Naive thymus-derived CD4-positive, alpha-beta T cell (primary cell): ENCODE results near the gene PNPO. TPM values are rescaled to one million over a fixed set of nuclear protein-coding genes. Genes with fewer than 3 reads are reported as not detected.

ENCODE experiments used
- ATAC-seq: fragments of 150-1000 bp; cut with Tn5 transposase; 2 replicates; pipeline ENCODE4 v1.10.0; 2021; ENCODE audit warnings: mild to moderate bottlenecking, moderate library complexity
- CTCF ChIA-PET: fragments of 350-600 bp; sonication (Branson Sonifier 250); formaldehyde crosslinking; loops from one replicate; lab custom pipeline; 2021; ENCODE audit warnings: antibody characterized with exemption; lab: Charles Lee
- POLR2A ChIA-PET: fragments of 350-600 bp; sonication (Branson Sonifier 250); formaldehyde crosslinking; loops from one replicate; lab custom pipeline; 2021; ENCODE audit warnings: antibody characterized with exemption, inconsistent platforms; lab: Charles Lee
- DNase-seq, 9 donors: peaks; one replicate each; pipeline versions ENCODE4 v3.0.0 to v3.0.0-alpha.2; 2020 to 2022; ENCODE audit warnings: mixed read lengths in 1 of 9
- H3K27ac ChIP-seq: one replicate; pipeline ENCODE4 v1.7.0; 2013; ENCODE audit warnings: mild to moderate bottlenecking, low read depth, low read length, moderate library complexity
- H3K27me3 ChIP-seq, 2 donors: one replicate each; pipeline ENCODE4 v1.7.0; 2013; ENCODE audit warnings: low read length in 2 of 2, mild to moderate bottlenecking in 2 of 2, moderate library complexity in 2 of 2; ENCODE audit not compliant: control insufficient read depth in 2 of 2, insufficient read depth in 2 of 2
- H3K36me3 ChIP-seq, 3 experiments: 1 replicate in 2 of 3; 2 replicates in 1 of 3; pipeline ENCODE4 v1.7.0; 2013; ENCODE audit warnings: low read length in 3 of 3, mild to moderate bottlenecking in 3 of 3, moderate library complexity in 1 of 3; ENCODE audit not compliant: insufficient read depth in 3 of 3, control insufficient read depth in 2 of 3
- H3K4me1 ChIP-seq, 2 donors: one replicate each; pipeline ENCODE4 v1.7.0; 2013; ENCODE audit warnings: low read length in 2 of 2, mild to moderate bottlenecking in 2 of 2, moderate library complexity in 1 of 2; ENCODE audit not compliant: control insufficient read depth in 2 of 2, insufficient read depth in 2 of 2
- H3K4me3 ChIP-seq: 2 replicates; pipeline ENCODE4 v1.7.0; 2013; ENCODE audit warnings: mild to moderate bottlenecking, low read length
- H3K9me3 ChIP-seq, 3 experiments: 1 replicate in 2 of 3; 2 replicates in 1 of 3; pipeline ENCODE4 v1.7.0; 2013; ENCODE audit warnings: low read length in 3 of 3; ENCODE audit not compliant: control insufficient read depth in 2 of 3
- H3K27ac Mint-ChIP-seq, 9 donors: one replicate each; pipeline ENCODE4 v1.8.0; 2020 to 2022; ENCODE audit warnings: mixed read lengths in 9 of 9, mild to moderate bottlenecking in 8 of 9, moderate library complexity in 5 of 9, inconsistent platforms in 2 of 9
- H3K27me3 Mint-ChIP-seq, 5 donors: one replicate each; pipeline ENCODE4 v1.8.0; 2021 to 2022; ENCODE audit warnings: mixed read lengths in 5 of 5, mild to moderate bottlenecking in 1 of 5
- H3K36me3 Mint-ChIP-seq, 5 donors: one replicate each; pipeline ENCODE4 v1.8.0; 2020 to 2022; ENCODE audit warnings: mixed read lengths in 5 of 5, mild to moderate bottlenecking in 3 of 5, inconsistent platforms in 1 of 5
- H3K4me1 Mint-ChIP-seq, 7 donors: one replicate each; pipeline ENCODE4 v1.8.0; 2020 to 2022; ENCODE audit warnings: mixed read lengths in 7 of 7, mild to moderate bottlenecking in 3 of 7, inconsistent platforms in 1 of 7
- H3K4me3 Mint-ChIP-seq, 10 donors: one replicate each; pipeline ENCODE4 v1.8.0; 2020 to 2022; ENCODE audit warnings: mild to moderate bottlenecking in 10 of 10, mixed read lengths in 10 of 10, moderate library complexity in 6 of 10, inconsistent platforms in 2 of 10
- H3K9me3 Mint-ChIP-seq, 11 donors: one replicate each; pipeline ENCODE4 v1.8.0; 2020 to 2022; ENCODE audit warnings: mixed read lengths in 11 of 11, mild to moderate bottlenecking in 4 of 11, inconsistent platforms in 1 of 11, moderate library complexity in 1 of 11
- intact Hi-C, 2 donors: fragments of 100-400 bp; cut with micrococcal nuclease; formaldehyde crosslinking; loops; one replicate each; pipeline ENCODE4 v1.15.1; 2023
- polyA plus RNA-seq, 2 donors: library from polyadenylated mRNA; unstranded; fragments of 300-500 nt; fragmentation: Illumina TruSeq; gene quantifications; one replicate each; pipeline ENCODE4 v1.2.3, GENCODE V29; 2021
- total RNA-seq, 6 experiments: library from RNA in 5 of 6; stranded (reverse) in 5 of 6; gene quantifications; 1 replicate in 5 of 6; 2 replicates in 1 of 6; pipeline ENCODE4 v1.2.3 and lab custom pipeline; 2021 to 2026

Gene PNPO
- total and polyA plus RNA-seq, 7 experiments from 2014 or later, result 12.0 to 35.7 (median 16.2) TPM

DNA sequence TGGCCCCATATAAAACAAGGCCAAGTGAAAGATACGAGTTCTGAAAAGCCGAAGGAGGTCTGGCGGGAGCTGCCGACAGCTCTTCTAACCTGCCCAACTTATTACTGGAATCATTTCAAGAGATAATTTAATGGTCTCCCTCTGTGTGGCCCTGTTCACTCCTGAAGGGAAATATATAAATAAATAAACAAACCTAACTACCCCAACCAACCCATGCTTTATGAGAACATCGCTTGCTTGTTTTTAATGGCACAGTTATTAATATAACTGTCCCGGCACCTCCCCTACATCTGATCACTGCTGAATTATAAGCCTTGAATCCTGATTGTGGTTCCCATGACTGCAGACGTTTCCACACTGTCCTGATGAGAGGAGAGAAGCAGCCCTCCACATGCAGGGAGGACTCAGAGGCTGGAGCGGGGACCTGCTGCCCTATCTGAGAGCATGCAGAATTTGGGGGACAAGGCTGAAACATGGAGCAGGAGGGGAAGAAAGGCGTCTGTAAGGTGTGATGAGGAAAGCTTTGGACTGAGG is 51.7 kb downstream of the PNPO start:
- Histone ChIP-seq H3K9me3 (no peaks in the 10 kb centered on the region), H3K27ac (no peak overlapping the region), H3K4me3 (no peak overlapping the region), H3K27me3 (no peaks in the 10 kb centered on the region), H3K36me3 (no peaks in the 10 kb centered on the region), H3K4me1 (no peaks in the 10 kb centered on the region)
- no peak for DNase-seq
- Mint-ChIP-seq H3K27ac (no peak overlapping the region), H3K4me1 (peaks cover 0 to 14% (median 0%) of the 10 kb centered on the region in 7 donors), H3K36me3 (no peaks in the 10 kb centered on the region), H3K27me3 (peaks cover 0 to 16% (median 5%) of the 10 kb centered on the region in 5 donors), H3K9me3 (peaks cover 0 to 3% (median 0%) of the 10 kb centered on the region in 11 donors), H3K4me3 (no peak overlapping the region)
- CTCF ChIA-PET, result interaction anchor here (0.6 kb wide), 1 partner anchor 375 kb away, joined by 3 read pairs; no protein-coding TSS in a partner anchor
- POLR2A ChIA-PET, result no interaction called here
- intact Hi-C loops, result no loop called here
- ATAC-seq, result no peak

DNA sequence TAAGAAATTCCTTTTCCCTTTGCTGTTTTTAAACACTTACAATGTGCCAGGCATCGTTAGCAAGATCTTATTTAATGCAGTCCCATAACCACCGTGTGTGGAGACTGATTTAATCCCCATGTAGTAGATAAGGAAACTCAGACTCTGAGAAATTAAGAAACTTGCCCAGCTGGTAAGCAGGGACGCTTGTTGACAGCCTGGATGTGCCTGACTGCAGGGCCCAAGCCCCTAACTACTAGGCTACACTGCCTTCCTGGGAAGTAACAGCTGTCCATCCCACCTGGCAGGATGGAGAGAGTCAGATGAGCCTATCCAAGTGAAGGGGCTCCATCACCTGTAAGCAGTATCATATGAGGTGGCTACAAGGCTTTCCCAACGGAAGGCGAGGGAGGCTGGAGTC is 52.6 kb downstream of the PNPO start:
- H3K4me3 ChIP-seq, result no peak overlapping the region
- H3K27me3 Mint-ChIP-seq, result peaks cover 0 to 16% (median 5%) of the 10 kb centered on the region in 5 donors
- H3K9me3 ChIP-seq, result no peaks in the 10 kb centered on the region
- H3K36me3 ChIP-seq, result no peaks in the 10 kb centered on the region
- CTCF ChIA-PET, result interaction anchor here (0.6 kb wide), 1 partner anchor 262 kb away, joined by 3 read pairs; no protein-coding TSS in a partner anchor
- intact Hi-C loops, result no loop called here
- no peaks in the 10 kb centered on the region for H3K27me3 ChIP-seq
- no peak overlapping the region for H3K27ac Mint-ChIP-seq
- H3K9me3 Mint-ChIP-seq, result peaks cover 0 to 3% (median 0%) of the 10 kb centered on the region in 11 donors
- POLR2A ChIA-PET, result no interaction called here
- H3K4me1 ChIP-seq, result no peaks in the 10 kb centered on the region
- ATAC-seq (no peak), DNase-seq (no peak)
- H3K4me1 Mint-ChIP-seq, result peaks cover 0 to 8% (median 0%) of the 10 kb centered on the region in 7 donors
- no peak overlapping the region for H3K4me3 Mint-ChIP-seq
- H3K36me3 Mint-ChIP-seq, result no peaks in the 10 kb centered on the region
- no peak overlapping the region for H3K27ac ChIP-seq

GRCh38 chr17:47994724-47995123 is 53.4 kb downstream of the PNPO start:
- ATAC-seq (no peak), DNase-seq (no peak)
- H3K36me3 Mint-ChIP-seq, result no peaks in the 10 kb centered on the region
- H3K4me1 ChIP-seq, result no peaks in the 10 kb centered on the region
- H3K4me1 Mint-ChIP-seq, result peaks cover 0 to 4% (median 3%) of the 10 kb centered on the region in 7 donors
- intact Hi-C loops, result no loop called here
- H3K27ac Mint-ChIP-seq, result no peak overlapping the region
- no peak overlapping the region for H3K4me3 ChIP-seq
- no peak overlapping the region for H3K4me3 Mint-ChIP-seq
- peaks cover 0 to 16% (median 5%) of the 10 kb centered on the region in 5 donors for H3K27me3 Mint-ChIP-seq
- H3K27me3 ChIP-seq, result no peaks in the 10 kb centered on the region
- H3K27ac ChIP-seq, result no peak overlapping the region
- no peaks in the 10 kb centered on the region for H3K36me3 ChIP-seq
- peaks cover 0 to 3% (median 0%) of the 10 kb centered on the region in 11 donors for H3K9me3 Mint-ChIP-seq
- POLR2A ChIA-PET, result no interaction called here
- CTCF ChIA-PET, result no interaction called here
- H3K9me3 ChIP-seq, result no peaks in the 10 kb centered on the region

- no peak overlapping the region for H3K27ac Mint-ChIP-seq
- Histone ChIP-seq H3K36me3 (no peaks in the 10 kb centered on the region), H3K27ac (no peak overlapping the region), H3K4me1 (no peaks in the 10 kb centered on the region), H3K27me3 (no peaks in the 10 kb centered on the region), H3K9me3 (no peaks in the 10 kb centered on the region), H3K4me3 (no peak overlapping the region)
- ChIA-PET POLR2A (no interaction called here), CTCF (interaction anchor here (0.5 to 0.9 kb wide), 2 partner anchors 24 to 46 kb away, joined by 3 to 6 read pairs; no protein-coding TSS in a partner anchor)
- no peak overlapping the region for H3K4me3 Mint-ChIP-seq
- H3K9me3 Mint-ChIP-seq, result peaks cover 0 to 3% (median 0%) of the 10 kb centered on the region in 11 donors
- H3K4me1 Mint-ChIP-seq, result peaks cover 0 to 6% (median 5%) of the 10 kb centered on the region in 7 donors
- H3K27me3 Mint-ChIP-seq, result peaks cover 0 to 16% (median 5%) of the 10 kb centered on the region in 5 donors
- intact Hi-C loops, result no loop called here
- ATAC-seq (no peak), DNase-seq (no peak)
- H3K36me3 Mint-ChIP-seq, result no peaks in the 10 kb centered on the region
Measured at GRCh38 chr17:47995241-47995935, 54.0 kb downstream of the PNPO start.

DNA sequence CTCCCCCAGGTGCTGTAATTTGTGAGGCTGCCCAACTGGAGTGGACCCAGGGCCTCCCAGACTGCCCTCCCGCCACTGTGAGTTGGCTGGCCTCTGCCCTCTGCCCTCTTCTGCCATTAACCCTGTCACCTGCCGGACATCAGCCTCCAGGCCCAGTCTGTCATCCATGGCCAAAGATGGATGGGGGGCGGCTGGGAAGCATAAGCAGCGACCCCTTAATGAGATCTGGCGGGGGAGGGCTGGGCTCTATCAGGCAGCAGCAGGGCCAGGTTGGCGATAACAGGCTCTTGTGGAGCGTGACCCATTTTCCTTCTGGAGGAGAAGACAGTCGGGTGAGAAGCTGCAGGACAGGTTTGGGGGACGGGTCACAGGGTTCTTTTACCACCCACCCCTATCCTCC is 54.8 kb downstream of the PNPO start:
- Mint-ChIP-seq H3K9me3 (peaks cover 0 to 3% (median 0%) of the 10 kb centered on the region in 11 donors), H3K27me3 (peaks cover 0 to 16% (median 5%) of the 10 kb centered on the region in 5 donors), H3K4me1 (peaks cover 0 to 6% (median 5%) of the 10 kb centered on the region in 7 donors), H3K4me3 (no peak overlapping the region), H3K27ac (no peak overlapping the region), H3K36me3 (no peaks in the 10 kb centered on the region)
- CTCF ChIA-PET, result interaction anchor here (1.2 kb wide), 1 partner anchor 25 kb away, joined by 3 read pairs; the partner anchor contains the start of gene CDK5RAP3
- no peak overlapping the region for H3K4me3 ChIP-seq
- no peaks in the 10 kb centered on the region for H3K27me3 ChIP-seq
- DNase-seq (no peak), ATAC-seq (no peak)
- H3K4me1 ChIP-seq, result no peaks in the 10 kb centered on the region
- H3K27ac ChIP-seq, result no peak overlapping the region
- intact Hi-C loops, result no loop called here
- no peaks in the 10 kb centered on the region for H3K9me3 ChIP-seq
- POLR2A ChIA-PET, result no interaction called here
- no peaks in the 10 kb centered on the region for H3K36me3 ChIP-seq

- no peaks in the 10 kb centered on the region for H3K9me3 ChIP-seq
- H3K27ac ChIP-seq, result no peak overlapping the region
- H3K27ac Mint-ChIP-seq, result no peak overlapping the region
- H3K27me3 ChIP-seq, result no peaks in the 10 kb centered on the region
- H3K4me1 Mint-ChIP-seq, result peaks cover 0 to 7% (median 6%) of the 10 kb centered on the region in 7 donors
- ChIA-PET CTCF (no interaction called here), POLR2A (interaction anchor here (0.7 kb wide), 1 partner anchor 79 kb away, joined by 3 read pairs; no protein-coding TSS in a partner anchor)
- H3K36me3 ChIP-seq, result no peaks in the 10 kb centered on the region
- no peak overlapping the region for H3K4me3 ChIP-seq
- H3K4me1 ChIP-seq, result no peaks in the 10 kb centered on the region
- intact Hi-C loops, result no loop called here
- H3K36me3 Mint-ChIP-seq, result no peaks in the 10 kb centered on the region
- no peak overlapping the region for H3K4me3 Mint-ChIP-seq
- DNase-seq (no peak), ATAC-seq (no peak)
- H3K9me3 Mint-ChIP-seq, result peaks cover 0 to 3% (median 0%) of the 10 kb centered on the region in 11 donors
- H3K27me3 Mint-ChIP-seq, result peaks cover 0 to 16% (median 5%) of the 10 kb centered on the region in 5 donors
Measured at GRCh38 chr17:47997586-47997985, 56.2 kb downstream of the PNPO start.
